ENCODE measurements around the gene GTPBP3. TPM values are rescaled to one million over a fixed set of nuclear protein-coding genes. Genes with fewer than 3 reads are reported as not detected.

Gene GTPBP3
- total and polyA plus RNA-seq, 2 of the 13 experiments (the other 11 are each of a cell fraction or from before 2014, with no cell fraction given), result 17.5 to 30.0 TPM

- TF ChIP-seq ZNF687 (CRISPR knock-in tag; IDR thresholded peaks at IDR 0.05) (peak; percentile 48; the same call in 1 of the 2 replicates), SMAD1 (CRISPR knock-in tag; IDR thresholded peaks at IDR 0.05; ENCODE audit: borderline replicate concordance, low read depth) (no peak), ELF4 (CRISPR knock-in tag; IDR thresholded peaks at IDR 0.05; ENCODE audit: borderline replicate concordance) (no peak), PRPF4 (IDR thresholded peaks at IDR 0.05; ENCODE audit: low read depth, low read length, poor library complexity, severe bottlenecking) (no peak), KDM1A (CRISPR knock-in tag; IDR thresholded peaks at IDR 0.05) (no peak), HNF1B (CRISPR knock-in tag; IDR thresholded peaks at IDR 0.05) (no peak), CTCF (CRISPR knock-in tag; IDR thresholded peaks at IDR 0.05) (no peak), PPARG (CRISPR knock-in tag; conservative IDR thresholded peaks at IDR 0.05) (no peak), ZNF460 (CRISPR knock-in tag; IDR thresholded peaks at IDR 0.05; ENCODE audit: borderline replicate concordance) (no peak), ZNF572 (CRISPR knock-in tag; IDR thresholded peaks at IDR 0.05) (no peak), PTBP1 (IDR thresholded peaks at IDR 0.05; ENCODE audit: low read depth, low read length, poor library complexity, severe bottlenecking) (no peak), ATM (IDR thresholded peaks at IDR 0.05; ENCODE audit: borderline replicate concordance) (no peak), MED8 (CRISPR knock-in tag; IDR thresholded peaks at IDR 0.05; ENCODE audit: insufficient replicate concordance) (no peak), SRSF1 (optimal IDR thresholded peaks at IDR 0.05; ENCODE audit: low read depth, low read length) (no peak), ZNF296 (CRISPR knock-in tag; conservative IDR thresholded peaks at IDR 0.05) (no peak), ZNF256 (CRISPR knock-in tag; conservative IDR thresholded peaks at IDR 0.05) (no peak), DNMT1 (CRISPR knock-in tag; IDR thresholded peaks at IDR 0.05) (no peak), NR2F1 (CRISPR knock-in tag; IDR thresholded peaks at IDR 0.05) (peak in 1 of 2 experiments; percentile 60; a peak in 2 of 4 replicates), LCORL (IDR thresholded peaks at IDR 0.05) (no peak), LCORL (CRISPR knock-in tag; IDR thresholded peaks at IDR 0.05) (no peak), WIZ (CRISPR knock-in tag; IDR thresholded peaks at IDR 0.05) (no peak), GABPB1 (CRISPR knock-in tag; IDR thresholded peaks at IDR 0.05) (peak; percentile 48), EP300 (IDR thresholded peaks at IDR 0.05; ENCODE audit: low read depth in 2 of 2, low read length in 2 of 2) (0 out of 4 replicates have a peak, but pooled peaks of 1 of the 2 experiments have one; percentile 10), EP300 (CRISPR knock-in tag; IDR thresholded peaks at IDR 0.05; ENCODE audit: borderline replicate concordance) (no peak), NR2C2 (CRISPR knock-in tag; IDR thresholded peaks at IDR 0.05; ENCODE audit: borderline replicate concordance) (peak; percentile 91)
These were observed 41.9 kb downstream of the GTPBP3 start (continued) for GRCh38 chr19:17379221-17379631.
